Trophoblast cell (in vitro differentiated cells and primary cell): ENCODE results near the gene GOPC.

Experiments used
- DNase-seq, 2 donors: peaks; one replicate each; pipeline ENCODE4 v3.0.0-alpha.2; 2016
- H2AFZ ChIP-seq: 2 replicates; pipeline ENCODE4 v1.6.1; 2013; ENCODE audit warnings: low read length, moderate library complexity, mild to moderate bottlenecking; ENCODE audit not compliant: insufficient read depth, poor library complexity
- H2AK5ac ChIP-seq: 2 replicates; pipeline ENCODE4 v1.6.1; 2013; ENCODE audit warnings: mild to moderate bottlenecking, low read length
- H2BK120ac ChIP-seq: 2 replicates; pipeline ENCODE4 v1.6.1; 2013; ENCODE audit warnings: low read length, mild to moderate bottlenecking, moderate library complexity; ENCODE audit not compliant: insufficient read depth, poor library complexity
- H2BK12ac ChIP-seq: 2 replicates; pipeline ENCODE4 v1.6.1; 2013; ENCODE audit warnings: mild to moderate bottlenecking, low read length, moderate library complexity
- H2BK5ac ChIP-seq: 2 replicates; pipeline ENCODE4 v1.6.1; 2013; ENCODE audit warnings: low read length, low read depth, moderate library complexity, mild to moderate bottlenecking; ENCODE audit not compliant: poor library complexity
- H3K14ac ChIP-seq: 2 replicates; pipeline ENCODE4 v1.6.1; 2013; ENCODE audit warnings: mild to moderate bottlenecking, low read length
- H3K18ac ChIP-seq: 2 replicates; pipeline ENCODE4 v1.6.1; 2013; ENCODE audit warnings: mild to moderate bottlenecking, low read length
- H3K23ac ChIP-seq: 2 replicates; pipeline ENCODE4 v1.6.1; 2013; ENCODE audit warnings: low read length
- H3K27ac ChIP-seq: 2 replicates; pipeline ENCODE4 v1.5.1; 2013; ENCODE audit warnings: low read depth, mild to moderate bottlenecking, inconsistent platforms, low read length, moderate library complexity
- H3K27me3 ChIP-seq: 2 replicates; pipeline ENCODE4 v1.6.1; 2013; ENCODE audit warnings: inconsistent platforms, mild to moderate bottlenecking, low read length, moderate library complexity; ENCODE audit not compliant: insufficient read depth
- H3K36me3 ChIP-seq, 2 experiments: 1 replicate in 1 of 2; 2 replicates in 1 of 2; pipeline ENCODE4 v1.6.1; 2013; ENCODE audit warnings: low read length in 2 of 2, mild to moderate bottlenecking in 2 of 2, moderate library complexity in 1 of 2; ENCODE audit not compliant: insufficient read depth in 2 of 2, control insufficient read depth in 1 of 2
- H3K4ac ChIP-seq: 2 replicates; pipeline ENCODE4 v1.6.1; 2013; ENCODE audit warnings: low read depth, mild to moderate bottlenecking, low read length, moderate library complexity
- H3K4me1 ChIP-seq, 2 experiments: 1 replicate in 1 of 2; 2 replicates in 1 of 2; pipeline ENCODE4 v1.6.1; 2013; ENCODE audit warnings: low read length in 2 of 2, mild to moderate bottlenecking in 2 of 2, moderate library complexity in 1 of 2; ENCODE audit not compliant: insufficient read depth in 2 of 2, control insufficient read depth in 1 of 2
- H3K4me2 ChIP-seq: 2 replicates; pipeline ENCODE4 v1.6.1; 2013; ENCODE audit warnings: inconsistent platforms, mild to moderate bottlenecking, low read length, moderate library complexity
- H3K4me3 ChIP-seq: 2 replicates; pipeline ENCODE4 v1.5.1; 2013; ENCODE audit warnings: mild to moderate bottlenecking, low read depth, low read length, inconsistent platforms
- H3K79me1 ChIP-seq: one replicate; pipeline ENCODE4 v1.6.1; 2013; ENCODE audit warnings: low read length
- H3K79me2 ChIP-seq: 2 replicates; pipeline ENCODE4 v1.6.1; 2013; ENCODE audit warnings: low read length, mild to moderate bottlenecking; ENCODE audit not compliant: control insufficient read depth, insufficient read depth, poor library complexity
- H3K9ac ChIP-seq: 2 replicates; pipeline ENCODE4 v1.6.1; 2013; ENCODE audit warnings: mild to moderate bottlenecking, low read length
- H3K9me3 ChIP-seq: 2 replicates; pipeline ENCODE4 v1.6.1; 2013; ENCODE audit warnings: low read depth, mild to moderate bottlenecking, control low read depth, inconsistent platforms, low read length; ENCODE audit not compliant: insufficient read depth
- H4K12ac ChIP-seq: 2 replicates; pipeline ENCODE4 v1.6.1; 2013; ENCODE audit warnings: low read depth, mild to moderate bottlenecking, low read length, moderate library complexity
- H4K8ac ChIP-seq: 2 replicates; pipeline ENCODE4 v1.6.1; 2013; ENCODE audit warnings: low read depth, mild to moderate bottlenecking, low read length, moderate library complexity
- H4K91ac ChIP-seq: one replicate; pipeline ENCODE4 v1.6.1; 2013; ENCODE audit warnings: low read depth, mild to moderate bottlenecking, low read length, moderate library complexity
- WGBS: extraction: QIAGEN DNeasy Blood & Tissue Kit; methylation state at CpG from one replicate; pipeline ENCODE4 v1.1.7; 2013; ENCODE audit warnings: missing lambda C conversion rate; ENCODE audit not compliant: insufficient read length, insufficient coverage; ENCODE audit errors: extremely low coverage; 5-methylcytosine and 5-hydroxymethylcytosine counted together

The GOPC gene

DNA sequence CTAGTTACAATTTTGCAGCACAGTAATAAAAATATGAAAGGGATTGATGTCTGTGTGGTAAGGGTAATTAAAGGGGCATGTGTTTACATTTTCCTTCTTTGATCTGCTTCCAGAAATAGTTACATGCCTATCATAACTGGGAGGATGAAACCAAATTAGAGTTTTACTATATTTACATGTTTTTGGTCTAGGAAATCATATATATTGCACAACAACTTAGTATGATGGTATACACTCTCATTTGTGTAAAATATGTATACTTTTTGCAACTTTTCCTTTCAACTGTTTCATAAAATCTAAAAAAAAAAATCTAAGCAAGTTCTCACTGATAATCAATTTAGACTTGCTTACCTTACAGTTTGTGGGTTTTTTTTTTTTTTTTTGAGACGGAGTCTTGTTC is 87.7 kb downstream of the GOPC start:
- DNase-seq: no peak

GRCh38 chr6:117513778-117514365 is 88.4 kb downstream of the GOPC start:
- DNase-seq: peak in 1 of 2 donors; percentile 56
- H3K4me3 ChIP-seq: no peak overlapping the region
- no peak overlapping the region for H3K27ac ChIP-seq
- no peaks in the 10 kb centered on the region for H3K79me2 ChIP-seq
- no peak overlapping the region for H3K4me2 ChIP-seq
- peak overlapping the region; percentile 35 for H4K91ac ChIP-seq
- no peak overlapping the region for H3K9ac ChIP-seq
- no peaks in the 10 kb centered on the region for H3K9me3 ChIP-seq
- peaks cover 2 to 8% of the 10 kb centered on the region in 2 experiments for H3K36me3 ChIP-seq
- H4K8ac ChIP-seq: no peak overlapping the region
- H2BK12ac ChIP-seq: peak overlapping the region; percentile 73
- WGBS: no CpG with 5 or more reads among the region's 7 CpGs
- H2BK5ac ChIP-seq: no peak overlapping the region
- no peaks in the 10 kb centered on the region for H3K27me3 ChIP-seq
- H4K12ac ChIP-seq: no peak overlapping the region
- no peak overlapping the region for H3K18ac ChIP-seq
- no peak overlapping the region for H2AK5ac ChIP-seq
- H3K4me1 ChIP-seq: peaks cover 2 to 15% of the 10 kb centered on the region in 2 experiments
- H3K23ac ChIP-seq: no peak overlapping the region
- no peak overlapping the region for H3K4ac ChIP-seq
- H2BK120ac ChIP-seq: peak overlapping the region; percentile 84
- peaks cover 9% of the 10 kb centered on the region for H3K79me1 ChIP-seq
- H3K14ac ChIP-seq: no peak overlapping the region
- no peak overlapping the region for H2AFZ ChIP-seq

More for the DNA sequence above, 87.7 kb downstream of the GOPC start:
- Histone ChIP-seq H4K12ac (no peak overlapping the region), H2BK5ac (no peak overlapping the region), H3K36me3 (peaks cover 0 to 6% of the 10 kb centered on the region in 2 experiments), H3K14ac (no peak overlapping the region), H3K27me3 (no peaks in the 10 kb centered on the region), H3K79me2 (no peaks in the 10 kb centered on the region), H2AK5ac (no peak overlapping the region), H3K4ac (no peak overlapping the region), H2AFZ (no peak overlapping the region), H3K9me3 (no peaks in the 10 kb centered on the region), H3K4me3 (no peak overlapping the region), H3K4me1 (peaks cover 2 to 13% of the 10 kb centered on the region in 2 experiments), H2BK120ac (no peak overlapping the region), H4K91ac (no peak overlapping the region), H3K4me2 (no peak overlapping the region), H4K8ac (no peak overlapping the region), H3K27ac (no peak overlapping the region), H3K18ac (no peak overlapping the region), H2BK12ac (no peak overlapping the region), H3K9ac (no peak overlapping the region), H3K79me1 (peaks cover 9% of the 10 kb centered on the region), H3K23ac (no peak overlapping the region)
- WGBS: no CpG with 5 or more reads among the region's 1 CpG

DNA sequence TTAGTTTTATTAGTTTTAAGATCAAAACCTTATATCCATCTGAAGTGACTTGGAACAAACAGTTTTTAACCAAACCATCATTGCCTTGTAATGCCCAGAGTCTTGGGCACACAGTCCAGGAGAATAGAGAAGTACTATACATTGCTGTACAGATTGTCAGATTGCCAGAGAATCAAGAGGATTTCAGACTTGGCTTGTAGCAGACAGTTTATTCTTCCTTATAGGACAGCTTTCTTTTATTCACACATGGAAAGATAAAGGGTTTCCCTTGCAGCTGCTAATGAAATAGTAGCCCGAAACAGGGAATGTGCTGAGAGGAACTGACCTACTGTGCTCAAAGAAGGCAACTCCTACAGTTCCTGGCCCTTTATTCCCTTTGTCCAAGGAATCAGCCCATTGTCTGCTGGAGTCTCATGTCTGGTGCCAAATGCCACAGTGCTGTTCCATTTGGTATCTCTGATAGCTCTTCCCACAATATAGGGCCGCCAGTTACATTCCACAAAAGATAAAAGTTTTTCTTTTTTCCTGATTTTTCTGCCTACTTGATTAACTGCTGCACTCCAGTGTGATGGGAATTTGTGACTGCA is 89.2 kb downstream of the GOPC start:
- Histone ChIP-seq H3K4me2 (no peak overlapping the region), H3K23ac (no peak overlapping the region), H4K91ac (peak overlapping the region; percentile 22), H3K14ac (peak overlapping the region; percentile 4), H2BK12ac (peak overlapping the region; percentile 1), H3K9me3 (no peaks in the 10 kb centered on the region), H3K79me2 (no peaks in the 10 kb centered on the region), H2BK120ac (no peak overlapping the region), H4K12ac (no peak overlapping the region), H3K27ac (no peak overlapping the region), H4K8ac (no peak overlapping the region), H3K18ac (no peak overlapping the region), H3K36me3 (peaks cover 2 to 8% of the 10 kb centered on the region in 2 experiments), H2BK5ac (no peak overlapping the region), H3K27me3 (no peaks in the 10 kb centered on the region), H3K9ac (no peak overlapping the region), H2AFZ (no peak overlapping the region), H3K4me3 (no peak overlapping the region), H3K4me1 (peaks cover 5 to 19% of the 10 kb centered on the region in 2 experiments), H3K79me1 (peaks cover 12% of the 10 kb centered on the region), H2AK5ac (no peak overlapping the region), H3K4ac (no peak overlapping the region)
- no peak for DNase-seq
- WGBS: no CpG with 5 or more reads among the region's 2 CpGs

GRCh38 chr6:117512056-117512828 is 90.1 kb downstream of the GOPC start:
- H3K4ac ChIP-seq: no peak overlapping the region
- peaks cover 2 to 4% of the 10 kb centered on the region in 2 experiments for H3K36me3 ChIP-seq
- no peak overlapping the region for H2AK5ac ChIP-seq
- H4K8ac ChIP-seq: no peak overlapping the region
- peaks cover 12% of the 10 kb centered on the region for H3K79me1 ChIP-seq
- peaks cover 5 to 19% of the 10 kb centered on the region in 2 experiments for H3K4me1 ChIP-seq
- H3K27me3 ChIP-seq: no peaks in the 10 kb centered on the region
- no peaks in the 10 kb centered on the region for H3K9me3 ChIP-seq
- peak overlapping the region; percentile 51 for H3K23ac ChIP-seq
- H3K4me3 ChIP-seq: no peak overlapping the region
- H2BK5ac ChIP-seq: no peak overlapping the region
- H3K18ac ChIP-seq: peak overlapping the region; percentile 21
- H3K79me2 ChIP-seq: no peaks in the 10 kb centered on the region
- no peak overlapping the region for H3K9ac ChIP-seq
- no peak overlapping the region for H2BK120ac ChIP-seq
- peak in 1 of 2 donors; percentile 18 for DNase-seq
- no peak overlapping the region for H4K12ac ChIP-seq
- peak overlapping the region; percentile 69 for H3K27ac ChIP-seq
- H2AFZ ChIP-seq: no peak overlapping the region
- H3K14ac ChIP-seq: peak overlapping the region; percentile 28
- H4K91ac ChIP-seq: no peak overlapping the region
- H2BK12ac ChIP-seq: peak overlapping the region; percentile 79
- H3K4me2 ChIP-seq: no peak overlapping the region
- WGBS: no CpG with 5 or more reads among the region's 7 CpGs
